Fibroblast of the aortic adventitia (primary cell): Measurements from ENCODE around the gene IZUMO4. TPM values are rescaled to one million over a fixed set of nuclear protein-coding genes. Genes with fewer than 3 reads are reported as not detected.

Experiments
- DNase-seq: peaks from one replicate; pipeline ENCODE4 v3.0.0-alpha.2; 2010; ENCODE audit warnings: low read depth
- H3K4me3 ChIP-seq: 2 replicates; pipeline ENCODE4 v1.5.1; 2011; ENCODE audit warnings: low read depth, mild to moderate bottlenecking, control low read depth, low read length, moderate library complexity
- CTCF ChIP-seq: IDR thresholded peaks from 2 replicates; pipeline ENCODE4 v1.5.1; 2011; ENCODE audit warnings: mild to moderate bottlenecking, low read length, control low read depth, inconsistent platforms; ENCODE audit not compliant: insufficient read depth
- total RNA-seq: library from RNA; depleted of rRNA; stranded (reverse); fragments of >200 nt; gene quantifications from 2 replicates; pipeline ENCODE4 v1.2.3, GENCODE V29; 2012; ENCODE audit warnings: low replicate concordance

Gene IZUMO4
- total RNA-seq, 1 donor, result 1.4 TPM

- no peak for DNase-seq
- no peak for TF ChIP-seq CTCF
- no peak overlapping the region for H3K4me3 ChIP-seq
Measured at GRCh38 chr19:2115911-2116426, 19.3 kb downstream of the IZUMO4 start.

GRCh38 chr19:2116507-2116906 lies 19.8 kb downstream of the IZUMO4 start:
- no peak for TF ChIP-seq CTCF
- no peak for DNase-seq
- H3K4me3 ChIP-seq, result no peak overlapping the region

- no peak for TF ChIP-seq CTCF
Measured at GRCh38 chr19:2117215-2117960, 20.7 kb downstream of the IZUMO4 start.

GRCh38 chr19:2118438-2118837 lies 21.7 kb downstream of the IZUMO4 start:
- no peak for DNase-seq
- TF ChIP-seq CTCF, result no peak
- no peak overlapping the region for H3K4me3 ChIP-seq

More at GRCh38 chr19:2117215-2117960, 20.7 kb downstream of the IZUMO4 start:
- no peak for DNase-seq
- no peak overlapping the region for H3K4me3 ChIP-seq

- H3K4me3 ChIP-seq, result no peak overlapping the region
- no peak for TF ChIP-seq CTCF
- DNase-seq, result no peak
Measured at GRCh38 chr19:2119921-2120785, 23.4 kb downstream of the IZUMO4 start.

GRCh38 chr19:2120821-2121220 lies 24.1 kb downstream of the IZUMO4 start:
- no peak for TF ChIP-seq CTCF
- no peak overlapping the region for H3K4me3 ChIP-seq
- no peak for DNase-seq
